GM21367 (cell line): ENCODE results near the gene PRELID3B.

Experiments used
- ATAC-seq: cut with Tn5 transposase; IDR thresholded peaks from one replicate; pipeline ENCODE4 v1.9.1; 2021; ENCODE audit not compliant: unreplicated experiment

The PRELID3B gene

DNA sequence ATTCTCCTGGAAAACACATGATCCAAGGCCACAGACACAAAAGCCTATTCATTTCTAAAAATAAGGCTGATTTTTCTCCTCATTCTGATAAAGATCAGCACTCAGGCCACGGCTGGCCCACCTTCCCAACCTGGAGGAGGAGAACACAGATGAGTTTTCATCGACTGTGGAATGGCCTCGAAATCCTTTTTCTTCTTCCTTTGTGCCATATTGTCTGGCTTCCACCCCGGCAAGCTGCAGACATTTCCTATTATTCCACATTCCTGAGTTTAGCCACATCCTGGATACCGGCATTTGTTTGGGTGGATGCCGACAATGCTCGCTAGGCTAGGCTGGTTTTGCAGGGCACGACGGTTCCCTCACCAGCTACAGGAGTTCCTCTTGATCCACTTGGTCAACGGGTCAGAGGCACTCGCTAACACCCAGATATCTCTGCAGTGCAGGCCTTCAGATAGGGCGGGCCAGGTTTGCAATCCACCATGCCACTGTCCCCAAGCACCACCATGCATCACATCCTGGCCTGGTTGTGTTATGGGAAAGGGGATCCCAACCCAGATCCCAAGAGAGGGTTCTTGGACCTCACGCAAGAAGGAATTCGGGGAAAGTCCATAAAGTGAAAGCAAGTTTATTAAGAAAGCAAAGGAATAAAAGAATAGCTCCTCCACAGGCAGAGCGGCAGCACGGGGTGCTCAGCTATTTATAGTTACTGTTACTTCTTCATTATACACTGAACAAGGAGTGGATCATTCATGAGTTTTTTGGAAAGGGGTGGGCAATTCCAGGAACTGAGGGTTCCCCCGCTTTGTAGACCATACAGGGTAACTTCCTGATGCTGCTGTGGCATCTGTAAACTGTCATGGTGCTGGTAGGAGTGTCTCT is 31.4 kb downstream of the PRELID3B start:
- no peak for ATAC-seq

DNA sequence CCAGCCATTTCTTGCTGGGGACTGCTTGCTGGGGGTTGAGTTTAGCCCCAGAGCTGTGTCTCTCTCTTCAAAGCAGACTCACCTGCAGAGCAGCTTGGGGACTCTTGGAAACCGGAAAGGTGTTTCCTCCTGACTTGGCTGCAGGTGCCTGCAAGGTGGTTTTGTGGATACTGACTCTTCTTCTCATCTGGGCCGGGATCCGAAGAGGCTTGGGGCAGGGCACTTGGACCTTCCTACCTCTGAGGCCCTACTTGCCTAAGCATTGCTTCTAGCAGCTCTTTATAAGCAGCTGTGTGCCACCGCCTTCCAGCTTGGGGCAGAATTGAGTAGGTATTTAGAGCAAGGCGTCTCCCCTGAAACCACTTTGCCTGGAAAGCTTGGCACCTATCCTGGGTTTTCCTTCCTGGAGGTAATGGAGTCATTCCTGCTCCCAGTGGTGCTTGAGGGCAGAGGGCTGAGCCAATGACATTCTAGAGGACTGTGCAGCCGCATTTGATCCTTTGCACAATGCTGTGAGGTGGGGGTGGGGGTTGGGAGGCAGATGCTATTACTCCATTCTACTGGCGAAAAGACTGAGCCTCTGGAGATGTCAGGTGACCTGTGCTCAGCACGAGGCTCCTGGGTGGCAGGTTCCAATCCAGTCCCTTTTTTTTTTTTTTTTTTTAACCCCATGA is 32.1 kb downstream of the PRELID3B start:
- ATAC-seq, result no peak

DNA sequence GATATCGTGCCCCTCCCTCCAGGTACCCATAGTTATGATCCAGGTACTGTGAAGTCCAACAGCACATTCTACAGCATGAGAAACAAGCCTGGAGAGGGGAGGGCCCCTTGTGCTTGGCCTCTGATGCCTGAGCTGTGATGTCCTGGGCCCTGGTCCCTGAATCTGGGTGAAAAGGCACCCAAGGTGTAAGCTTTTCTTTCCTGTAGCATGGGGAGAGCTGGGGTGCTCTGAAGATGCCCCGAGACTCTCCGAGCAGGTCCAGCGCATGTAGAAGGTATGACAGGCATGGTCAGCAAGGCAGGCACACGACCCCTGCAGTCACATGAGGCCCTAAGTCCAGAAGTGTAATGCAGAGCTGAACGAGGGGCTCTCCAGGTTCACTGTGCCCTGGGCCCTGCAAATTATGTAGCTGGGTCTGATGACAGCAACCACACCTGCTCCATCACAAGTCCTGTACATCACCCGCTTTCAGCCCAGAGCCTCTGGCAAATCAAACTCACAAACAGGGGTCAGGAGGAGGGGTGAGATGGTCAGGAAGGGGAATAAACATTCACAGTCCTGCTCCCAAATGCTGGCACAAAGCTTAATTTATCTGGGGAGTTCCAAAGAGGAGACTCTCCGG is 33.8 kb downstream of the PRELID3B start:
- no peak for ATAC-seq

DNA sequence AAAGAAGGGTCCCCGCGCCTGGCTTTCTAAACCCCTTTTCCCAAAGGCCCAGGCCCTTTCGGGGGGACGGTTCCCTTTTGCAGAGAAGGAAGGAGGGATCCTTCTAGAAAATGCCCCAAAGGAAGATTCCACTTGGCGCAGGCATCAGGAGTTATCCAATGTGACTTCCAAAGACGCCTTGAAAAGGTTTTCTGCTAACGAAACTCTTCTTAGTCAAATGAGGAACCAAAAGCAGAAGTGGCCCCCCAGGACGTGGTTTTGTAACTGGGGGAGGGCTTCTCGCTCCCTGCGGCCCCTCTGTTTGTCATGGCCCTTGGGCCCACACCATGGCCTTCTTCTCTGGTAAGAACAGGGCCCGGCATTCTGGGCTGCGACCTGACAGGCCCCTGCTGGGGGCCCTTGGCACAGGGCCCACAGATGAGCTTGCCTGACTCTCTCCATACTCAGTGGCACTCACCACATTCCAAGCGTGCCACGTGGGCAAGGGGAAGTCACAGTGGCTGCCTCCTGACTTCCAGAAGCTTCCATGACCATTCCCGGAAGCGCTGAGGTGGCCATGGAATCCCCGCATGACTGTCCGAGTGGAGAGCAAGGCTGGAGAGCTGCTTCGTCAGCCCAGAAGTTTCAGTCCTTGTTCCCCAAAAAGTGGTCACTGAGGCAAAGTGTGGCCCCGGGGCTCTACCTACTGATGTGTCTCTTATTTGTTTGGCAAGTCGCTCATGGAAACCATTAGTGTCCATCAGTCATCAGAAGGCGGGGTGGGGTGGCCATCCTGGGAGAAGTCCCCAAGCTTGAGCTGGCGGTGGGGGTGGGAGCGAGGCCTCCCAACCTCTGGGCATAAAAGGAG is 34.7 kb downstream of the PRELID3B start:
- ATAC-seq, result peak; percentile 28

DNA sequence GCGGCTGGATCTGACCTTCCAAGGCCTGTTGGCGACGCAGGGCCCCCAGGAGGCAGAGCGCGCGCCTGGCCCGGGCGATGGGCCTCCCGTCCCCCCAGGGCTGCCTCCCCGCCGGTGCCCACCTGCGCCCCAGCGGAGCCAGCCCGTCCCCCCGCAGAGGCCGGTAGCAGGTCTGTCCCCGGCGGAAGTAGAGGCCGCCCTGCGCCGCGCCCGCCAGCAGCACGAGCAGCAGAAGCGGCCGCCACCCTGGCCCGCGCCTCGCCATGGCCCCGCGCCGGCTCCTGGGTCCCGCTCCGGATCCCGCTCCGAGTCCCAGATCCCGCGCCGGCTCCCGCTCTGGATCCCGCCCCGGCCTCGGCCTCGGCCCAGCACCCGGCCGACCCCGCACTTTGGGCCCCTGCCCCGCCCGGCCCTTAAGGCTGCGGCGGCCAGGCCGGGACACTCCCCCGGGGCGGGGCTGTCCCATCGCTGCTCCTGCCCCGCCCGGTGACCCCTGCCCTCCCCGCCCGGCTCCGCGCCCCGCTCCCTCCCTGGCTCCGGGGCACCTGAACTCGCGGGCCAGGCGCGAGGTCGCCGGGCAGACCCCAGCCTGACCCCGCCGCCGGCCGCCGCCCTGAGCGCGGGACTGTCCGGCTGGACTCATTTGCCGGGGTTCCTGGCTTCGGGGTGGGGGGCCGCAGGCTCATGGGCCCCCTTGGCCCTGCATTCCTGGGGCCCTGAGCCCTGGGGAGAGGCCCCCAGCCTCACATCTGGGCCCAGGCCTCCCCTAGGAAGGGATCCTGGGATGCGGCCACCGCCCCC is 35.5 kb downstream of the PRELID3B start, which contains the start of gene CTSZ:
Gene CTSZ (minus strand): TSS at position 391 of the 801 bp plus-strand sequence. CDS start 126 bp downstream, at position 265.
- no peak for ATAC-seq

GRCh38 chr20:59006167-59006863 is 36.3 kb downstream of the PRELID3B start:
- no peak for ATAC-seq

DNA sequence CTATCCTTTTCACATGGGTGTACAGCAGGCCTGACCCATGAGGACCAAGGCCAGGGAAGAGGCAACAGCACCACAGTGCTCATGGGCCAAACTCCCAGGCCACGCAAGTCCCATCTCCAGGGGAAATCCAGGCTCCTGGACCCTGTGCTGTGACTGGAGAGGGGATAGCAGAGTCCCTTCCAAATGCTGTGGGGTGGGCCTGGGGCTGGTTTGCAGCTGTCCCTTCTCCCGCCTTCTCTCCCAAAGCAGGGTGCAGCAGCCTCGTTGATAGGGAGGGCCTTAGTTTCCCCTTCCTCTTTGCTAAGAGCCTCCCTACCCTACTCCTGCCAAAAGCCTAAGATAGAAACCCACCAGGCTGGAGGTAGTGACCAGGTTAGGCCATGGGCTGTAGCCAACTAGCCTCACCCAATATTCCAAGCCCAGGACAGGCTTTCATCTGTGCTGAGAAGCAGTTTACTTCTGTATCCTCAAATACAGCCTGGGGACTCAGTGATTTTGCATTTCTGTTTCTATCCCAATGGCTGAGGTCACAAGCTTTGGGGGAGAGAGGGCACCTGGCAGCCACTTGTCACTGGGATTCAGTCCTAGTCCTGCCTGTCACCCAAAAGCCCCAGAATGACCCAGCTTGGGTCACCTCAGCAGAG is 36.9 kb downstream of the PRELID3B start:
- ATAC-seq, result no peak

DNA sequence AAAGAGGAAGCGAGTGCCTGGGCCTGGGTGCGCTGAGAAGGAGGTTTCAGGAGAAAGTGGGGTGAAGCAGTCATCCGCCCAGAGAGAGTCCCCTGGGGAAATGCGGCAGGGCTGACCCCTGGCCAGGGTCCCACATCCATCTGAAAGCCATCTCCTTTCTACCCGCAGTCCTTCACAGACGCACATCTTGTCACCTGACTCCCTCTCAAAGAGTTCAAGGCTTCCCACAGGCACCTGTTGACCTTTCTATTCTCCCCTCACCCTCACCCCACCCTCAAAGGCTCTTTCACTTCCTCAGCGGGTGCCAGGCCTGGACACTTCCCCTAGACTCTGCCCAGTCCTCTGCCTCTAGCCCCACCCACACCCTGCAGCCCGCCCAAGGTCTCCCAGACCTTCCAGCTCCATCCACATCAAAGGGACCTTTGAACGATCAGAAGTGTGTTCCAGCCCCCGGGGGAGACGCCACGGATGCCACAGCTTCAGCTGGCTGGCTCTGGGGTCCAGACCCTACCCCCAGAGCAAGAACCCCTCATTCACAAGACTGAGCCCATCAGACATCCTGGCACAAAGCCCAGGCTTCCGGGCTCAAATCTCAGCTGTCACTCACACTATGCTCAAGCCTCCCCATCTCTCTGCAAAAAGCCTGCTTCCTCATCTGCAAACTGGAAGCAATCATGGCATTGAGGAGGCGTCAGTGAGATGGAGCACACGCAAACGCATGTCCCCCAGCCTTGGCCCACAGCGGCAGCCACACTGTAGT is 37.6 kb downstream of the PRELID3B start:
- ATAC-seq, result peak; percentile 43

- ATAC-seq, result no peak
These were observed 38.2 kb downstream of the PRELID3B start for GRCh38 chr20:59004493-59004762.

DNA sequence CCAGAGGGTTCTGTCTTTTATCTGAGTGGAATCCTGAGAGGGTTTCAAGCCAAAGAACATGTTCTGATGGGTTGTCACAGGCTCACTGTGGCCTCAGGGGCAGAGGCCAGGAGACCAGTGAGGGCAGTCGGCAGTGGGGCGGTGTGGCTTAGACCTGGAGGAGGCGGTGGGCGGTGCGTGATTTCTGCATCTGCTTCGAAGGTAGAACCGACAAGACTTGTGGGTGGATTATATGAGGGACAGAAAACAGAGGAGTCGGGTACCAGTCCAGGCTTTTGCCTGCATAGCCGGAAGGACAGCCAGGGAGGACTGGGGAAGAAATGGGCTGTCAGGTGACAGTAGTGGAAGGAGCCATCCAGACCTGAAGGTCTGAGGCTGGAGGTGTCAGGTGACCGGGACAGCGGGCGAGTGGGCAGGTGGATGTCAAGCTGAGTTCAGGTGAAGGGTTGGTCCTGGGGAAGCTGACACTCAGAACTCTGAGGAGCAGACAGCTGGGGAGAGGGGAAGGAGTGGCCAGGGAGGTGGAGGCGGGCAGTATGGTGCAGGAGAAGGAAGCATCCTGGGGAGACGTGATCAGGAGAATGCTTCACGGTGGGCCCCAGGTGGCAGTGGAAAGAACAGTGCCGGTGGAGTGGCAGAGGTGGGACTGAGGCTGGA is 38.6 kb downstream of the PRELID3B start:
- ATAC-seq, result no peak

GRCh38 chr20:59002874-59003399 is 39.6 kb downstream of the PRELID3B start:
- no peak for ATAC-seq

GRCh38 chr20:59002388-59002787 is 40.2 kb downstream of the PRELID3B start:
- no peak for ATAC-seq

DNA sequence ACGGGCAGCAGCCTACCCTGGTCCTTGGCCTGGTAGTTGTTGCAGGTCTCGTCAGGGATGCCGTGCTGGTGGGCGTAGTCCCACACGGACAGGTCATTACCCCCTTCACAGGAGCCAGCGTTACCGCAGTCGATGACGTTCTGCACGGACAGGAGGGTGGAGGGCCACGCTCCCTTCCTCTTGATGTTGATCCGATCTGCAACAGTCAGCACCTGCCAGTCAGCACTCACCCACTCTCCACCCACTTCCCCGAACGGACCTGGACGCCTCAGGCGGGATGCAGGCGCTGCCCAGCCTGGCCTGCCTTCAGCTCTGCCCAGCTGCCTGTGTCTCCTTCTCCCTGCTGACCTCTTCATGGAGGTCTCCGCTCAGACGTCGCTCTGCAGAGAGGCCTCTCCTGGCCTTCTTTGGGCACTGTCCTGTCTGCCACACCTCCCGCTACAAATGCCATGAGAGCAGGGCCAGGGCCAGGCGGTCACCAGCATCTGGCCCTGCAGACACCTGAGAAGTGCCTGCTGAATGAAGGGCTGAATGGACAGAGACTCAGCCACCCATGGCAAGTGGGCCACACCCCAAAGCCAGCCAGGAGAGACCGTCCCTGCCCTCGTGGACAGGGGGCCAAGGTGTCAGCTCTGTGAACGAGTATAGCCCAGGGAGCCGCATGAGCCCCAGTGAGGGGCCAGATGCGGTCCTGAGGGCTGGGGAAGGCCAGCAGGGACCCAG is 41.0 kb downstream of the PRELID3B start:
- no peak for ATAC-seq

- ATAC-seq, result no peak
These were observed 41.5 kb downstream of the PRELID3B start for GRCh38 chr20:59001068-59001448.

- ATAC-seq, result no peak
These were observed 42.3 kb downstream of the PRELID3B start for GRCh38 chr20:59000326-59000725.

- no peak for ATAC-seq
These were observed 43.9 kb downstream of the PRELID3B start for GRCh38 chr20:58998656-58999055.

DNA sequence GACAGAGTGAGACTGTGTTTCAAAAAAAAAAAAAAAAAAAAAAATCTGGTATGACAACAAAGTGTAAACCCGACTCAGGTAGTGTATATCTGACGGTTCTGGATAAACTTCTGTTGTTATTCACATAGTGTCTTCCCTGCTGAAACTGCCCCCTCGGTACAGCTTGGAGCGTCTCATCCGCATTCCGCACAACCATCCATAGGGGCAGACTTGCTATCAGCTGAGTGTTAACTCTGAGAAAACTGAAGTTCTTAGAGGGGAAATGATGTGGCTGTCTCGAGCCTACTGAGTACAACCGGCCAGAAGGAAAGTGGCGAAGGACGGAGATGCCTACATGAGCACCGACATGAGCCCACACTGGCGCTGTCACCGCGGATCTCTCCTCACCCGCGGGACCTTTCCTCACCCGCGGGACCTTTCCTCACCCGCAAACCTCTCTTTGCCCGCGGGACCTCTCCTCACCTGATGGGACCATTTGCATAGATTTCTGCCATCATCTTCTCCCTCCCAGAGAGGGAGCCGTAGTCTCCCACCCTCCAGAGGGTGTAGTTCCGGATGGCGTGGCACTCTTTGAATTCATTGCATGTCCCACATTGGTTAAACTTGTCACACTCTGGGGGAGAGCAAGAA is 45.3 kb downstream of the PRELID3B start:
- ATAC-seq, result no peak
